ENCODE data around the gene PEF1.
A peak's percentile ranks its signal among the peaks of the same experiment; 100 is the strongest.
"Not testable (repeated sequence)": the region's sequence is repeated elsewhere in the genome, so short reads cannot be mapped to it uniquely, and the experiment has no call there.

PEF1 gene

DNA sequence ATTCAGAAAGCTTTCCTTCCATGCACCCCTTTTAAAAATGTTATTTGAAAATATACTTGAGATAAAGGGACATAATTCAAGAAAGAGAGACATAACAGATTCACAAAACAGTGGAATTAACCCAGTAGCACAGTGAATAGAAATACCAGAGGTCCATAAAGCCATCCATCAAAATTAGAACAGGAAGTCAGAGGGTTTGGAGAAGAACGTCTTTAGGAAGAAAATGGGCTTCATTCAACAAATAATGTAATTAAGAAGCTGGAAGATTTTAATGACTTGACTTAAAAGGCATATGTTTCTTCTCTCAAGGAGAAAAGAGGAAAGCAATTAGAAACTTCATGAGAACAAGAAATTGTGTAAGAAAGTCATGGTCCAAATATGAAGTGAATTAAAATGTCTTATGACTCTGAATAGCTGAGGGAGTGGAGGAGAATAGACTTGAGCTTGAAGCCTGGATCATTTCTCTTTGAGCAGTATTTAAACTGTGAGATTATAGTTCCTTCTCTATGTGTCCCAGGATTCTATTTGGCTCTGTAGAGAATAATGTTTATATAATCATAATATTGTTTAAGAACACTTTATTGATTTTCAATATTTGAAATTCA, 35.1 kb downstream of the PEF1 start:
- no peak for DNase-seq

- no peak for DNase-seq
These were observed 37.3 kb downstream of the PEF1 start for GRCh38 chr1:31607360-31607759.

DNA sequence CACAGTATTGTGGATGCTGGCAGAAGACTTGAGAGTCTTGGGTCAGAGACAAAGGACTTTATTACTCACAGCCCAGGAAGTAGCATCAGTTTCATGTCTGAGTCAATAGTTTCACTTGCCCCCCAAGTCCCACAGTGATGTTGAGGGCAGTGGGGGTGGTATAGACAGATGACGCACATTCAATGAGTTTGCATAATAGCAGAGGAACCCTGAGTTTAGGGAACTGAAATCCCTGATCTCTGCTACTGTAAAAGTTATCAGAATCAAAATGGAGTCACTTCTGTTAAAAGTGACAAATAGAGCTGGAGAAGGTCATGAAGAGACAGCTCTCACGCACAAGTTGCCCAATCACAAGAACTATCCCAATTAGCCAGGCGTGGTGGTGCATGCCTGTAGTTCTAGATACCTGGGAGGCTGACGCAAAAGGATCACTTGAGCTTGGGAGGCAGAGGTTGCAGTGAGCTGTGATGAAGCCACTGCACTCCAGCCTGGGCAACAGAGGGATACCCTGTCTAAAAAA, 38.7 kb downstream of the PEF1 start:
- peak; percentile 53 for DNase-seq

- no peak for DNase-seq
These were observed 42.6 kb downstream of the PEF1 start for GRCh38 chr1:31602081-31602480.

DNA sequence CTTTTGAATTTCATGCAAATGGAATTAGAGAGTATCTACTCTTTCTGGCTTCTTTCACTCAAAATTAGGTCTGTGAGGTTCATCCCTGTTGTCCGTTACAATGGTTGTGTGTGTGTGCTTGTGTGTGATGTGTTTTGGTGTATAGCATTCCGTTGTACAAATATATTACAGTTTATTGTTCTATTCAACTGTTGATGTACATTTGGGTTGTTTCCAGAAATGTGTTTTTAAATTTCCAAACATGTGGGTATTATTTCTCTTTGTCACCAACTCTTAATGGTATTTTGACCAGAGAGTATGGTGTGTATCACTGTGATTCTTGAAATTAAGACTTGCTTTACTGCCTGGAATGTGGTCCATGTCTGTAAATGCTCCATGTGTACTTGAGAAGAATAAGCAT, 44.0 kb downstream of the PEF1 start:
- no peak for DNase-seq

- no peak for DNase-seq
These were observed 45.7 kb downstream of the PEF1 start for GRCh38 chr1:31598980-31599379.

DNA sequence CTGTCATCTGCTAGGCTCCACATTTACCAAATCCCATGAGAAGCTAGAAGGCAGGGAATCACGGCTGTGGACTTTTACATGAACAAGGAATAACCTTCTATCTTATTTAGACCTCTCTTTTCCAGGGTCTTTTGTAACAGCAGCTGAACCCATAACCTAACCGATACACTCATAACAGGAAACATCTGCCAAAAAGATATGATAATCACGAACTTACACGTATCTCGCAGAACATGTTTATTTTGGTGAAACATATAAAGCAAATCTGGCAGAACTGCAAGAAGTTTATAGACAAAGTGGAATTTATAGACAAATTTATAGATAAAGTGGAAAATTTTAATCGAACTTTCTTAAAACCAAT, 48.0 kb downstream of the PEF1 start:
- DNase-seq: no peak

DNA sequence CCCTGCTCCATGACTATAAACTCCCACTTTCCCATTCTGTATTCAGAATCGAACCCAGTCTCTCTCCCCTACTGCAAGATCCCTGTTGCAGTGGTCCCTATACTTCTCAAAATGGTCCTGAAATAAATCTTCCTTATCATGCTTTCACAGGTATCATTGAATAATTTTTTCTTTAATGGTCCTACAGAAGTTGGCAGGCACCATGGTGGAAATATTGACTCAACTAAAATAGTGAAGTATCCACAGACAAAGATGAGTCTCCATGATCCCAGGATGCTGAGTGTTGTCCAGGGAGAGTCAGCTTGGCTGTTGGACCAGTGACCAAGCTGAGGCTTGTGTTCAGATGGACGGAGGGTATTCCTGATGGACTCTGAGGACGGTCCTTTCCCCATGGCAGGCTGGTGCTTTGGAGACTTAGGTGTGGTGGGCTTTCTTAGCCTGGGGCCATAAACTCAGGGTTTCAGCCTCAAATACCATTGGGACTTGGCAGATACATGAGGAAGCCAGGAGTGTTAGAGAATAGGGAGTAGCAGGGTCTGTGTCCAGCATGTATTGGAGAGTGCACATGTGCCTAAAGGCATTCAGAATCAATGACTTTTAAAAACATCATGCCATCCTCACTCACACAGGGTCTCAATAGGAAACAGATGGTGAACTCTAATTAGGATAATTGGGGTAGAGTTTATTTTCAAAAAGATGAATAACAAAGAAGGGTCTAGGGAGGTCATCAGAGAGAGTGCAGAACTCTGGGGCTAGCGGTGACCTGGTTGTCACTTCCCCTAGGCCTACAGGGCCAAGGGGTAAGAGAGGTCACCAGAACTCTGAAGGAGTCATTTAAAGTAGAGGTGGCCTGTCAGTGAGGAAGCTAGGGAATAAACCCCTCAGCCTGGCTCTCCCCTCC, 48.6 kb downstream of the PEF1 start:
- no peak for DNase-seq

- DNase-seq: peak; percentile 69
These were observed 50.7 kb downstream of the PEF1 start for GRCh38 chr1:31593770-31594632.

DNA sequence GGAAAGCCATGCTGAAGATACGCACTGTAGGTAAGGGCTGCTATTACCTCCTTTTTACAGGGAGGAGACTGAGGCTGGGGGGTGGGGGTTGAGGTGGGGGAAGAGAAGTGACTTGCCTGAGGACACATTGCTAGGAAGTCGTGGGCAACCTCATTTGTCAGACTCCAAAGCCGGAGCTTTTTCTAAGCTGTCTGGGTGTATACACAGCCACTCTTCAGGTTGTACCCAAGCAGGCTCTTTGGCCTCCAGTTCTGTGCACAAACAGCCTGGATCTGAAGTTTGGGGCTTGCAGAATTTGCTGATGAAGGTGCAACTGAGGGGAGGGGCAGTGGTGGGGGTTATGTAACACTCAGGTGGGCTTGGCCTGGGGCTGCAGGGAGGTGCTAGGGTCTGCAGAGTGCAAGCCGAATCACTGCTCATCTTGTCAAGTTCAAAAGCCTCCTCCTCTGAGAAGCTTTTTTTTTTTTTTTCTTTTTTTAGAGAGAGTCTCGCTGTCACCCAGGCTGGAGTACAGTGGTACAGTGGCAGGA, 51.5 kb downstream of the PEF1 start:
- no peak for DNase-seq

GRCh38 chr1:31592132-31592531, 52.5 kb downstream of the PEF1 start:
- DNase-seq: no peak

GRCh38 chr1:31591425-31592093, 53.1 kb downstream of the PEF1 start:
- DNase-seq: peak; percentile 89

- peak; percentile 64 for DNase-seq
These were observed 55.7 kb downstream of the PEF1 start for GRCh38 chr1:31588751-31589515.

DNA sequence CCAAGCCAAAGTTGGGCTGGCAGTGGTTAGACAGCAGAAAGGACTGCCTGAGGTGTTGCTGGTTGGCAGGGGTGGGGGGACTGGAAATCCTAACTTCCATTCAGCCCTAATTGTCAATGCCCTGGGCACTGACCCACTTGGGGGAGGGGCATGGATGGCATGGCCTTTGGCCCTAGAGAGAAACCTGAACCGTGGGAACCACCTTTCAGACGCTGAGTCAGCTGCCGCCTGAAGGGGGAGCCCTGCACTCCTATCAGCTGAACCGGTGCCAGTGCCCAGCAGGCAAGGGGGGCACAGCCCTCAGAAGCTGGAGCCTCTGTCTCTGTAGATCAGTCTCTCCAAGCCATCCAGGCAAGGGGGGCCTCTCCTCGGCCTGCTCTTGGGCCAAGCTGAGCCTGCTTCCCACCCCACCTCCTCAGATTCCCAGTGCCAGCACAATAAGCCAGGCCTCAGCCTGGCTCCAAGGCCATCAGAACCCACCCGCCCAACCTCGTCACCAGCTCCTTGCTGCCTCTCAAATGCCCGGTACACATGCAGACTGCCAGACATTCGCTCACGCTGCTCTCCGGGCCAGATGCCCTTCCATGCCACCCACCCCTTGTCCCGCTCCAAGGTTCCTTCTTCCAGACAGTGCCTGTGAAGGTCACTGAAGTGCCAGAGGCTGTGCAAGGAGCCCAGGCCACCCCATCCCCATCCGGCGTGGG, 56.8 kb downstream of the PEF1 start:
- DNase-seq: peak; percentile 58

GRCh38 chr1:31587328-31587699, 57.4 kb downstream of the PEF1 start:
- not testable (repeated sequence) for DNase-seq

- DNase-seq: no peak
These were observed 58.0 kb downstream of the PEF1 start for GRCh38 chr1:31586376-31587327.

- no peak for DNase-seq
These were observed 58.8 kb downstream of the PEF1 start for GRCh38 chr1:31585736-31586365.

DNA sequence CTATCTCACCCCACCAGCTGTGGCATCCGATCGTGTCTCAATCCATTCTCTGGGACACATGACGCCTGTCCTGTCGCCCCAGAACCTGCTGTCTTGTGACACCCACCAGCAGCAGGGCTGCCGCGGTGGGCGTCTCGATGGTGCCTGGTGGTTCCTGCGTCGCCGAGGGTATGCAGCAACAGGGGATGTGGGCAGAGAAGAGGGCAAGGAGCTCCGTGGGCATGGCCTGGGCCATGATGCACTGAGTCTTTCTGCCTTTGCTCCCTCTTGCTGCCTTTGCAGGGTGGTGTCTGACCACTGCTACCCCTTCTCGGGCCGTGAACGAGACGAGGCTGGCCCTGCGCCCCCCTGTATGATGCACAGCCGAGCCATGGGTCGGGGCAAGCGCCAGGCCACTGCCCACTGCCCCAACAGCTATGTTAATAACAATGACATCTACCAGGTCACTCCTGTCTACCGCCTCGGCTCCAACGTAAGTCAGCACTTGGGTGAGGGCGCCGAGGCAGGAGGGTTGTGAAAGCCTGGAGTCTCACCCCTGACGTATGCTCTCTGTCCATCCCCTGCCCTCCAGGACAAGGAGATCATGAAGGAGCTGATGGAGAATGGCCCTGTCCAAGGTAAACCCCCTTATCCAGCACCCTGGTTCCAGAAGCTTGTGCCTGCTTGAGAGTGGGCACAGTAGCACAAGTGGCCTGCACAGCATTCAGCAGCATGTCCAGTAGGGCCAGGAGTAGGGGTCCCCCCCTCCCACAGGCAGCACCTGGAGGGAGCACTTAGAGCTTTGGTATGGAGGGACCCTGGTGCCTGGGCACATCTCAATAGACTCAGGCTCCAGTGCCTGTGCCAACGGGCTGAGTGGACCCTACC, 59.6 kb downstream of the PEF1 start:
- no peak for DNase-seq

Data from fibroblast of skin of back (primary cell).